Islet of Langerhans (tissue), 1 donor: ENCODE data around the gene HDGF.
A peak's percentile ranks its signal among the peaks of the same experiment; 100 is the strongest.

Source experiments
- FAIRE-seq: peaks from one replicate; lab custom pipeline; 2011; peaks lifted over from hg19 to GRCh38; lab: Jason Lieb, UNC

Gene HDGF

GRCh38 chr1:156746728-156747631, 4.5 kb downstream of the HDGF start:
- no peak for FAIRE-seq

- no peak for FAIRE-seq
These were observed 5.1 kb downstream of the HDGF start for GRCh38 chr1:156746406-156746727.

- FAIRE-seq = no peak
These were observed 5.6 kb downstream of the HDGF start for GRCh38 chr1:156745881-156746280.

GRCh38 chr1:156744786-156745419, 6.6 kb downstream of the HDGF start:
- FAIRE-seq = no peak

- FAIRE-seq = no peak
These were observed 7.1 kb downstream of the HDGF start for GRCh38 chr1:156744344-156744743.

GRCh38 chr1:156743367-156744302, 7.8 kb downstream of the HDGF start:
- FAIRE-seq = no peak

GRCh38 chr1:156742801-156743200, 8.7 kb downstream of the HDGF start:
- no peak for FAIRE-seq

GRCh38 chr1:156742017-156742416, 9.5 kb downstream of the HDGF start:
- FAIRE-seq = no peak

GRCh38 chr1:156741481-156741983, 9.9 kb downstream of the HDGF start:
- FAIRE-seq = no peak

GRCh38 chr1:156740741-156741480, 10.6 kb downstream of the HDGF start, which contains the start of gene MRPL24:
TSS of gene MRPL24 (minus strand) at chr1:156741088. CDS start at chr1:156738704, 2,384 bp downstream.
- FAIRE-seq = peak; percentile 91

GRCh38 chr1:156740237-156740740, 11.2 kb downstream of the HDGF start:
- FAIRE-seq = no peak

GRCh38 chr1:156738916-156739315, 12.6 kb downstream of the HDGF start:
- FAIRE-seq = no peak

- no peak for FAIRE-seq
These were observed 13.1 kb downstream of the HDGF start for GRCh38 chr1:156738407-156738806.

- no peak for FAIRE-seq
These were observed 17.4 kb downstream of the HDGF start for GRCh38 chr1:156733989-156734584.

GRCh38 chr1:156728599-156729462, 22.6 kb downstream of the HDGF start, which contains the start of gene ISG20L2:
TSS of gene ISG20L2 (minus strand) at chr1:156728766. CDS start at chr1:156727652, 1,114 bp downstream.
- no peak for FAIRE-seq

- no peak for FAIRE-seq
These were observed 23.4 kb downstream of the HDGF start, which contains the start of gene METTL25B for GRCh38 chr1:156727926-156728598. TSS of gene METTL25B (plus strand) at chr1:156728469. CDS start at chr1:156729105, 636 bp downstream.

- FAIRE-seq = no peak
These were observed 24.0 kb downstream of the HDGF start for GRCh38 chr1:156727492-156727891.

- FAIRE-seq = no peak
These were observed 24.8 kb downstream of the HDGF start for GRCh38 chr1:156726549-156727226.
